Activated T-cell treated with anti-CD3 and anti-CD28 coated beads, Interleukin-2, amount 50 U/mL, for 1 hour (primary cell): ENCODE measurements around the gene REST.

Experiments
- DNase-seq: peaks from one replicate; pipeline ENCODE4 v3.0.0-alpha.2; 2020

Gene REST

DNA sequence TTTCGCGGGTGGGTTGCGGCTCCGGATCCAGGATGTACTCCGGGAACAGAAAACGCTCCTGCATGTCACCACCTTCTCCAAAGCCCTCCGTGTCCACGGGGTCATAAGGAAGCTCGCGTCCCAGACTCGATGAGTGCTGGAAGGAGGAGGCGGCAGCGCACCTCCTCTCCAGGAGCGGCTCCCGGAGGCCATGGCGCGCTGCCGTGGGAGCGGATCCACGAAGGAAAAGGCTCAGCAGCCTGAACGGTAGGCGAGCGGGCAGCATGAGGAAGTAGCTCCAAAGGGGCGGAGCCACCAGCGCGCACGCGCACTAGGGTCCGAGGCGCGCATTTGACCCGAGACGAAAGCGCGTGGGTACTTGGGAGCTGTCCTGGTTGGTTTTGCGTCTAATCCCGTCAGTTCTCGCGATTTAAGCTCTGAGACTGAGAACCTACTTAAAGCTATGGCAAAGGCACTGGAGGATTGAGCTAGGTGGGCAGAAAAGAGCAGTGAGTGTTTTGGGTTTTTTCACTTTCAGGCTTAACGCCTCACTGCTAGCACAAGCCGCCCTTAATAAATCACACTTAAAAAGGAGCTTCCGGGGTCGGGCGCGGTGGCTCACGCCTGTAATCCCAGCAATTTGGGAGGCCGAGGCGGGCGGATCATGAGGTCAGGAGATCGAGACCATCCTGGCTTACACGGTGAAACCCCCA is 69.8 kb downstream of the REST start, which contains the start of gene NOA1:
NOA1 (minus strand) TSS at position 286 of the 692 bp plus-strand sequence; CDS start at position 265, 21 bp downstream.
- DNase-seq, result peak; percentile 99

DNA sequence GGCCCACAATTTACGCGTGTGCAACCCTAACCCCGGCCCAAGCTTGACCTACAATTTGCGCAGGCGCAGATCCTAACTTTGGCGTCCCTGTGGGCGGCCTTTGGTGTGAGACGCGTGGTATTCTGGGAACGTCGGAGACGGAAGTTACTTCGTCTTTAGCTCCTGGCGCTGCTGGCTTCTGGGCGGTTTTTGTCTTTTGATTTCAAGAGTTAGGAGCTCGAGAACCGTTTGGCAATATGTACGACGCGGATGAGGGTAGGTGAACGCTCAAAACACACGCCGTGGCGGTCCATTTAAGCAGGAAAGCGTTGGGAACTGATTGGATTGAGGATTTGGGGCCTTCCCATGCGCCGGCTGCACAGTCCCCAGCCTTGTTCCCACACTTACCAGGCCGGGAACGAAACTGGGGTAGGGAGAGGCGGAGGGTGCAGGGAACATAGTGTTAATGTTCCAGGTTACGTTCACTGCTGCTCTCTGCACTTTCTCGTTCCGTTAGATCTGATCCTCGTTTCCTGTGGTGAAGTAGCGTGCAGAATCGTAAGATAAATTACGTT is 71.1 kb downstream of the REST start, which contains the start of gene POLR2B:
POLR2B (plus strand) TSS at position 147 of the 554 bp plus-strand sequence; CDS start at position 237, 90 bp downstream.
- peak; percentile 76 for DNase-seq

DNA sequence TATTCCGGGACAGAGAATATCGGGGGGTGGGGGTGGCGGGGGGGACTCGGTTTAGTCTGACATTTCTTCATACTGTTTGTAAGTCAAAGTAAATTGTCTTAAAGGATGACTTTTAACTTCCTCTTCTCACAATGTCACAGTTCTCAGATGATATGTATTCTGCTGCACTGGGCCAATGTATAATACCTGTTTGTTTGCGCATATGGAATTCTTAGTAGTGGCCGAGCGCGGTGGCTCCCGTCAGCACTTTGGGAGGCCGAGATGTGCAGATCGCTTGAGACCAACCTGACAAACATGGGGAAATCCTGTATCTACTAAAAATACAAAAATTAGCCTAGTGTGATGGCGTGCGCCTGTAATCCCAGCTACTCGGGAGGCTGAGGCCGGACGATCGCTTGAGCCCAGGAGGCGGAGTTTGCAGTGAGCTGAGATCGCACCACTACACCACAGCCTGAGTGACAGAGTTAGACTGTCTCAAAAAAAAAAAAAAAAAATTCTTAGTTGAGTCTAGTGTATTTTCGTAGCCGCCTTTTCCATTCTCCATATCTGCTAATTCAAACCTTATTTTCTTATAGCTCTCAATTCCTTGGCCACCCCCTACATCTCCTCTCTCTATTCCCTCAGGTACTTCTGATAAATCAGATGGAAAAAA is 71.8 kb downstream of the REST start:
- peak; percentile 39 for DNase-seq

DNA sequence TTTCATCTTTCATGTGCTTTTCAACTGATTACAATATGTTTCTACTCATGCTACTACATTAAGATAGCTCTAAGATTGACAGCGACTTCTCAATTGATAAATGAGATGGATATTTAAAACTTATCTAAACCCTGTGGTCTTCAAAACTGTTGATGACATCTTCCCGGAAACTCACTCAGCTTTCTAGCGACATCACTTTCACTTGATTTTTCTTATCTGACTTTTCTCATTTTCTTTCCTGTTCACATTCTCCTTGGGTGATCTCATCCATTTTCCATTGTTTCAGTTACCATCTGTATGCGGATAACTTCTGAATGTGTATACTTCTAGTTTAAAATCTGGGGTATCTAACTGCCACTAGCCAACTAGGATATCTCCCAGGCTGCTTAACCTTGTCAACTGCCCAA is 74.1 kb downstream of the REST start:
- no peak for DNase-seq

DNA sequence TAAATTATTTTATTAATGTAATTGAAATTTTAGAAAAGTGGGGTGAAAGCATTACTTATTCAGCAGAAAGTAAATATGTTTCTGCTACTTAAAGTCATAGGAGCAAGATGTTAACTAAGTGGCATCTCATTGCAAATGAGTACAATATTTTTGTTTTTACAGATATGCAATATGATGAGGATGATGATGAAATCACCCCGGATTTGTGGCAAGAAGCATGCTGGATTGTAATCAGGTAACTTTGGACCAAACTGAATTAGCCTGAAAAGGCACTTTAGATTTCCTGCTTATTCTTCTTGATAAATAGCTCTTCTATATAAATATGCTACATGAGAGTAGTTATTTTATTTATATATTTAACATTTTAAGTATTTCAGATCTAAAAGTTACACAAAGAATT is 78.5 kb downstream of the REST start:
- no peak for DNase-seq

DNA sequence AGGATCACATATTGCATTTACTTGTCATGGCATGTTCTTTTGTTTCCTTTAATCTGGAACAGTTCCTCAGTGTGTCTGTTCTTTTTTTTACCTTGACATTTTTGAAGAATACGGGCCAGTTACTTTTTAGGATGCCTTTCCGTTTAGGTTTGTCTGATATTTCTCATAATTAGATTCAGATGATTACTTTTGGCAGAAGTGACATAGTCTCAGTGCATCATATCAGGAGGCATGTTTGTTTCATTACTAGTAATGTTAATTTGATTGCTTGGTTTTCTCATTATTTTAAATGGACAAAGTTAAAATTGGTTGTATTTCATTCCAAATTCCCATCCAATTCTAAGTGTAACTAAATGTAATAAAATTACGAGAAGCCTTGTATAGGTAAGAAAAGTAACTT is 79.3 kb downstream of the REST start:
- no peak for DNase-seq

DNA sequence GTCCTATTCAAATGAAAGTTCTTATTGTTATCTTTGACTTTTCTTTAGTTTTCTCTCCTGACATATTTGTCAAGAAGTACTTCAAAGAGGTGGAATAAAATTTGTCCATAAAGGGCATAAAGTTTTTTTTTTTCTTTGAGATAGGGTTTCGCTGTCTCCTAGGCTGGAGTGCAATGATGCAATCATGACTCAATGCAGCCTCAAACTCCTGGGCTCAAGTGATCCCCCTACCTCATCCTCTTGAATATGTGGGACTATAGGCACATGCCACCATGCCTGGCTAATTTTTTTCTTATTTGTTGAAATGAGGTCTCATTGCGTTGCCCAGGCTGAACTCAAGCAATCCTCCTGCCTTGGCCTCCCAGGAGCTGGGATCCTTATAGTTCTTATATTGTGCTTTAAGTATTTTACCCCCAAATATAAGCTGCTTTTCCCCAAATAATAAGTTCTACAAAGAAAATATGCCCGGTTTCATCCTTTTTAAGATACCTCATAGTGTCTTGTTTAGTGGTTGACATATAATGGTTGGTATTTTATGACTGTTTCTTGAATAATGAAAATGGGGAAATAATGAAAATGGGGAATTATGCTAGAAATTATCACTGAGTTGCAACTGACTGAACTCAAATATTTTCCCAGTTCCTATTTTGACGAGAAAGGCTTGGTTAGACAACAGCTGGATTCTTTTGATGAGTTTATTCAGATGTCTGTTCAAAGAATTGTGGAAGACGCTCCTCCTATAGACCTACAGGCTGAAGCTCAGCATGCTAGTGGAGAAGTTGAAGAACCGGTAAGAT is 82.6 kb downstream of the REST start:
- DNase-seq, result no peak

DNA sequence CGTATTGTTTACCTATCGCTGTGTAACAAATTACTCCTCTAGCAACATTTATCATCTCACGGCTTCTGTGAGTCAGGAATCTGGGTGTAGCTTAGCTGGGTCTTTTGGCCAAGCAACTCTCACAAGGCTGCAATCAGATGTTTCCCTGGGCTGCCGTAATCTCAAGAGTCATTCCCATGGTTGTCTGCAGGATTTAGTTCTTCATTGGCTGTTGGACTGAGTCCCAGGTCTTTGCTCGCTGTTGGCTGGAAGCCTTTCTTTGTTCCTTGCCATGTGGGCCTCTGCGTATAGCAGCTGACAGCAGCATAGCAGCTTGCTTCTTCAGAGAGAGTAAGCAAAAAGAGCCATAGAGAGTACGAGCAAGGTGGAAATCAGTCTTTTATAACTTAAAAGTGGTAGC is 87.8 kb downstream of the REST start:
- no peak for DNase-seq

DNA sequence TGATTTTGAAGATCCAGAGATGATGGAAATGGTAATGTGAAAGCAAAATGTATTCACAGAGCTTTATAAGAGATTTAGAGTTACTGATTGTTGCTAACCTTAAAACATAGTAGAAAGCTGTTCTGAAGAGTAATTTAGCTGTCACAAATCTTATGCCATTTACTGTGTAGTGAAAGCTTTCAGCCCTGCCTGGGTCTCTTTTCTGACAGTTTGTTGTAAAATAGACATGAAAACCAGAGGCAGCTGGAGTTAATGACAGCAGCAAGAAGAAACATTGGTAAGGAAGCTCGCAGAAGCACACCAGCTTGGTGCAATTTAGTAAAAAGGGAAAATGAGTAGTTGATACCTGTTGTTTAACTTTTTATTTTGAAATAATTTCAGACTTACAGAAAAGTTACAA is 92.1 kb downstream of the REST start:
- DNase-seq, result no peak

DNA sequence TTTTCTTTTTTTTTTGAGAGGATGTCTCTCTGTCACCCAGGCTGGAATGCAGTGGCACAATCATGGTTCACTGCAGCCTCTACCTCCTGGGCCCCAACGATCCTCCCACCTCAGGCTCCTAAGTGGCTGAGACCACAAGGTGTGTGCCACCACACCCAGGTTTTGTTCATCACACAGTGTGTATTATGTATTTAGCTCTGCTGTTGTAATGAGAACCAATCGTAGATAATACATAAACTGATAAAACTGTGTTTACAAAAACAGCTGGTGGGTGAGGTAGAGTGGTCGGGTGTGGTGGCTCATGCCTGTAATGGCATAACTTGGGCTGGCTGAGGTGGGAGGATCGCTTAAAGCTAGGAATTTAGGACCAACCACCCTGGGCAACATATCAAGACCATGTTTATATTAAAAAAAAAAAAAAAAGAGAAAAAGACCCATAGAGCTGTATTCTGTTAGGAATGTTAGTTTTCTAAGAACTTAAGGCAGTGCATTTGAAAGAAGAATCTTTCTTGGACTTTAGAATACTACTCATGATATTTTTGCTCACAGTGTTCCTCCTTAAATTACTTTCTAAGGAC is 105.9 kb downstream of the REST start:
- DNase-seq, result no peak
